NOMO-1 treated with DMSO at 0.1 percent for 48 hours (cell line): Measurements from ENCODE around the gene PSEN2.

Source experiments
- DNase-seq: peaks from one replicate; lab custom pipeline; 2025; ENCODE audit not compliant: unreplicated experiment; lab: John Stamatoyannopoulos, UW

The PSEN2 gene

DNA sequence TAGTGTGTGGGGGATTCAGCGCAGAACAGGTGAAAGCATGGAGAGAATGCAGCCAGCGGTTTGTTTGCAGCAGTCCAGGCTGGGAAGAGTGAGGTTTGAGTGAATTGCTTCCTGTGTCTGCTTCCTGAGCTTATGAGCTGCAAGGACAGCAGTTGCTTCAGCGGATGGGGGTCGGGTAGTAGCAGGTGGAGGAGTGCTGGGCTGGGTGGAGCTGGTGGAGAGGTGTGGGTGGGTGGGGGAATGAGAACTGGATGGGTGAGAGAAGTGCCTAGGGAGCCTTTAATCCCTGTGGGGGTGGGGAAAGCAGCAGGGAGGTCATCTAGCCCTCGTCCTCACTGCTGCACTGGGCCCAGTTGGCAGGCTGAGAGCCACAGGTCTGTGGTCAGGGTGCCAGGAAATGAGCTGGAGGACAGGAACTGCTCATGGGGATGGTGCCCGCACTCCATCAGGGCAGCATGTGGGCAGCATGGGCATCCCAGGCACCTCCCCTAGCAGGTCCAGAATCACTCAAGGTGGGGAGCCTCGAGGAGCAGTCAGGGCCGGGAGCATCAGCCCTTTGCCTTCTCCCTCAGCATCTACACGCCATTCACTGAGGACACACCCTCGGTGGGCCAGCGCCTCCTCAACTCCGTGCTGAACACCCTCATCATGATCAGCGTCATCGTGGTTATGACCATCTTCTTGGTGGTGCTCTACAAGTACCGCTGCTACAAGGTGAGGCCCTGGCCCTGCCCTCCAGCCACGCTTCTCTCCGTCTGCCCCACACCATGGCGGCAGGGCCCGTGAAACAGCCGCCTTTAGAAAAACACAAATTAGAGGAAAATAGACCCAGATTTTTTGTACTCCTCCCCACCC lies 14.8 kb downstream of the PSEN2 start:
- no peak for DNase-seq

DNA sequence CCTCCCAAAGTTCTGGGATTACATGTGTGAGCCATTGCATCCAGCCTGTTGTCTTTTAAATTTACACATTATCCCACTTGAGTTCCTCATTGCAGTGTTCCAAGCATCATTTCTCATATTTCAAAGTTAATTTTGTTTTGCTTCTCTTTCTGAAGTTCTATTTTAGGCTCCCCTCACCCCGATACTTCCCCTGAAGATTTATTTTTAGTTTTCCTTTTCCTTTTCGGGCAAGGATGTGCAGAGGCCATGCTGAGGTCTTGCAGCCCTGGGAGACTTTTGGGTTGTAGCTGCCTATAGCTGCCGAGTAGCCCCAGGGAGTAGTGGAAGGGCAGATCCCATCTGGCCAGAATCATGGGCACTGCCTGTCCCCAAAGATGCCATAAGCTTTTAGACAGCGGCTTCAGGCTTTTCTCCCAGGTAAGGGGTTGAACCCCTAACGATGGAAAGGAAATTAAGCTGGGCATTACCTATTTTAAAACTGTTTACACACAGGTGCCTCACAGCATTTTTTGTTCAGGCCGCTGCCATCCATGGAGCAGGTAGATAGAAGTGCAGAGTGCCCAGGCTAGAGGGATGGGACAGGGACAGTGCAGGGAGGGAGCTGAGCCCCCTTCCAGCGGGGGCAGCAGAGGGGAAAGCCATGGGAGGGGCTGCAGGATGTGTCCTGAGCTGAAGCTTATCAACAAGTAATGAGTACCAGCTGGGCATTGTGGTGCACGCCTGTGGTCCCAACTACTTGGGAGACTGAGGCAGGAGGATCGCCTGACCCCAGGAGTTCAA lies 15.9 kb downstream of the PSEN2 start:
- DNase-seq, result peak; percentile 54

DNA sequence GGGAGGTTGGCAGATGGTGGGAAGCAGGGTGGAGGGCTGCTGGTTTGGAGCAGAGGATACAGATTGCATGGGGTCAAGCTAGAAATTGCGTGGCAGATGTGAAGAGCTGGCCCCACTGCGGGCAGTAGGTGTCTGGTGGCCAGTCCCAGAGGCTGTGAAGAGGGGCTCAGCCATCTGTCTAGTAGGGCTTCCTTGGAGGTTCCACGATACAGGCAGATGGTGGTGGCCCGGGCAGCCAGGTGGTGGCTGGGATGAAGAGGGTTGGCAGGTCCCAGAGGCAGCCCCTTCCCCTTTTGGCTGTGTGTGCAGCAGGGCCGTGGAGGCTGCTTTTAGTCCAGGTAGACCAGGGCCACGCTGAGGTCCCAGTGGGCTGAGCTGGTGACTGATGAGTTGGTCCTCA lies 16.6 kb downstream of the PSEN2 start:
- no peak for DNase-seq

DNA sequence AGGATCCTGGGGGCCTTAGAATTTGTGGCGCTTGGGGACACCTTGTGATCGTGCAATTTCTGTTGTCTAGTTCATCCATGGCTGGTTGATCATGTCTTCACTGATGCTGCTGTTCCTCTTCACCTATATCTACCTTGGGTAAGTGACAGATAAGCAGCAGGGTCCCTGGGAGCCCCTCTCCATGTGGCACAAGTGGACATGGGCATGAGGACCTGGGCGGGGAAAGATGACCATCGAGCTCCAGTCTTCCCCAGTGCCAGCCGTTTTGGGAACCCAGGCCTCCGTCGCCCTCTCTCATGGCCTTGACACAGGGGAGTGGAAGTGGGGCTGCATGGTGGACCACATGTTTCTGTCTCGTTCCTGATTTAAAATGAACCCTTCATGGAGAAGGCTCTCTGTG lies 17.6 kb downstream of the PSEN2 start:
- no peak for DNase-seq

GRCh38 chr1:226888816-226889215 lies 18.4 kb downstream of the PSEN2 start:
- DNase-seq, result no peak

- DNase-seq, result no peak
These were observed 19.4 kb downstream of the PSEN2 start for GRCh38 chr1:226889616-226890330.

GRCh38 chr1:226890331-226891108 lies 20.1 kb downstream of the PSEN2 start:
- DNase-seq, result no peak

GRCh38 chr1:226891346-226891745 lies 20.9 kb downstream of the PSEN2 start:
- no peak for DNase-seq

- no peak for DNase-seq
These were observed 21.6 kb downstream of the PSEN2 start for GRCh38 chr1:226891846-226892523.

GRCh38 chr1:226892524-226892875 lies 22.1 kb downstream of the PSEN2 start:
- DNase-seq, result no peak

GRCh38 chr1:226893936-226894335 lies 23.5 kb downstream of the PSEN2 start:
- DNase-seq, result no peak

DNA sequence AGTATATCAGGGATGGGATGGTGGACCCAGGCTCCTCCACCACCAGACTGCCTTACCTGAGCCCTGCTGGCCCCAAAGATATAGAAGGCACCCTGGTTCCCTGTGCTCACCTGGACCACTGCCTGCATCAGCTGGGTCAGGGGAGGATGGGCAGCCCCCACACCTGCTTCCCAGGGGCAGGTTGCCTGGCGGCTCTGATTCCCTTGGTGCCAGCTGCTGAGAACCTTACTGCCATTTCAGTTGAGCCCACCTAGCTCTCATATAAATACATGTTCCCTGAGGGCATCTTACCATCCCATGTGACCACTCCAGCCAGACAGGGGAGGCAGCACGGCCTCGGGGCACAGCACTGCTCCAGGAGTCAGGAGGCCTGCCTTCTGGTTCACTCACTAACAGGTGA lies 24.4 kb downstream of the PSEN2 start:
- no peak for DNase-seq

- no peak for DNase-seq
These were observed 25.2 kb downstream of the PSEN2 start for GRCh38 chr1:226895644-226896043.

GRCh38 chr1:226898246-226898645 lies 27.8 kb downstream of the PSEN2 start:
- no peak for DNase-seq

DNA sequence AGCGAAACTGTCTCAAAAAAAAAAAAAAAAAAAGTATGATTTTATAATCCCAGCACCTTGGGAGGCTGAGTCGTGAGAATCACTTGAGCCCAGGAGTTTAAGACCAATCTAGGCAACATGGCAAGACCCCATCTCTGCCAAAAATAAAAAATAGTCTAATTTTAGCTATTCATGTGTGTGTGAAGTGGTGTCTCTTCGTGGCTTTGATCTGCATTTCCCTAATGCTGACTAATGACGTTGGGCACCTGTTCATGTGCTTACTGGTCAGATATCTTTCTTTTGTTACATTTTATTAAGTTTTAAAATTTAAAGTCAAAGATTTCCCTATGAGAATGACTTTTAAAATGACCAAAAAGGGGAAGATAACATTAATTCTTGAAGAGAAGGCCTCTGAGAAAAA lies 31.0 kb downstream of the PSEN2 start:
- DNase-seq, result no peak

DNA sequence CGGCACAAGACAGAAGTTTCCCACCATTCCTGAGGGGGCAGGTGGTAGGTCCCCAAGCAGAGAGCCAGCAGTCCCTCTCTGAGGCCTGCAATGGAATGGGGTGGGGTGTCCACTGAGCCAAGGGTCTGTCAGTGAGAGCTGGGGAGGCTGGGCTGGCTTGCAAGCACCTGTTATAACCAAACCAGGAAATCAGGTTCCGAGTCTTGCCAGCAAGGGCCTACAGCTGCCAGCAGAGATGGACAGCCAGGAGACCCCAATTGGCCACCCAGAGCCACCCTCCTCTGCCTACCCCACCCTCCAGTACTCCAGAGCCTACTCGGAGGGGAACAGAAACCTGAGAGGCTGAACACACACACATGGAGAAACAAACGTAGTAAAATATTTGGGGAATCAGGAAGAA lies 32.2 kb downstream of the PSEN2 start:
- DNase-seq, result no peak

- DNase-seq, result no peak
These were observed 33.7 kb downstream of the PSEN2 start for GRCh38 chr1:226903819-226904716.

GRCh38 chr1:226904772-226905171 lies 34.4 kb downstream of the PSEN2 start:
- DNase-seq, result no peak

DNA sequence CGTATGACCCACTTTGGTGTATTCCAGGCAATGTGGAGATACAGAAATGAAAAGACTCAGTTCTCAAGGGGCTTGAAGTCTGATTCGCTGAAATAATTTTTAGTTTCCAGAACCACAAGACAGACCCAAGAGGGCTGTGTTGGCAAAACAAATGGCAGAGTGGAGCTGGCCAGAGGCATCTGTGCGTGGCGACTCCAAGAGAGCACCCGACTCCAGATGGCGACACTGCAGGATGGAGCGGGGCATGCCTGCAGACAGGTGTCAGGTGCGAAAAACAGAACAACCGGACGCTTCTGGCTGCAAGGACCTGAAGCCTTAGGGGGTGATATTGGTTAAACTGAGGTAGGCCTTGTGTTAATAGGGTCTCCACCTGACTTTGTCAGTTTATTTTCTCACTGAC lies 38.0 kb downstream of the PSEN2 start:
- no peak for DNase-seq
